GM19452 (cell line): ENCODE data around the gene SLC44A3.

Experiments
- ATAC-seq: cut with Tn5 transposase; IDR thresholded peaks from one replicate; pipeline ENCODE4 v1.9.1; 2021; ENCODE audit not compliant: unreplicated experiment

SLC44A3 gene

DNA sequence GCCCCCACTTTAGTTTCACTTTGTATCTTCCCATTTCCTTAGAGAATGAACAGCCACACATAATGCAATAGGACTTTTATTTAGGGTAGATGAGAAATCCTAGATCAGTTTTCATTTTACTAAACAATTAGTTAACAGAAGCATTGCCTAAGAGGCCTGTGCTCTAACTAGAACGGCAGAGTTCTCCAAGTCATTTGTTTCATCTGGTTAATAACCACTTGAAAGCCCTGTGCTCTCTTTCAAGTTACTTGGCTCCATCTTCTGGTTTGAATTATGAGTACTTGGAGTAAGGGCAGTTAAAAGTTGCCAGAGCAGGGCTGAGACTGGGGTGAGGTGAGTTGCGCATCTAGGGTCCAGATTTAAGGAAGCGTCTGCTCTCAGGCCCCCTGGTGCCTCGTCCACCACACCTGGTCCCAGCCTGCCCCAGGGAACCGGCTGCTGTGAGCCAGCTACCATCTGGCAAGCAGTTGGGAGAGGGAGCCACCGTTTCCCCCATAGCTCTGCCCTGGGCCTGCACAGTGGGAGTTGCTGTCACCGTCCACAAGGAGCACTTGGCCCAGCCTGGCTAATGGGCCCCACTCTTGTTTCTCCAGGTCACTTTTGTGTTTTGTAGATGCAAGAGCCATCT lies 18.1 kb upstream of the SLC44A3 start:
- peak; percentile 61 for ATAC-seq

DNA sequence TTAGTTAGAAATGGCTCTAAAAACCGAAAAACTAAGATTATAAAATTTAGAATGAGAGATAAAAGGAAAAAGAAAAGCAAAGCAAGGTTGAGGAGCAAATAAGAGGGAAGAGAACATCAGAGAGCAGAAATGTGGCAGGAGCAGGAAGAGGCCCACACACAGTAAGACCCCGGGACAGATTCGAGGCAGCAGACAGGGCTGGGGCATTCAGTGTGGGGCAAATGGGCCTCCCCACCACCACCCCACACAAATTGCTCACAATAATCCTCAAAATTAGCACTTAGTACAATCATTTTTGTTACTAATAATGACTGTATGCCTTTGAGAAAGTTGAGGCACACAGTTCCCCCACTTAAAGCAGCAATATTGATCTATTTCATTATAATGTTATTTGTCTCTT lies 17.1 kb upstream of the SLC44A3 start:
- ATAC-seq: no peak

DNA sequence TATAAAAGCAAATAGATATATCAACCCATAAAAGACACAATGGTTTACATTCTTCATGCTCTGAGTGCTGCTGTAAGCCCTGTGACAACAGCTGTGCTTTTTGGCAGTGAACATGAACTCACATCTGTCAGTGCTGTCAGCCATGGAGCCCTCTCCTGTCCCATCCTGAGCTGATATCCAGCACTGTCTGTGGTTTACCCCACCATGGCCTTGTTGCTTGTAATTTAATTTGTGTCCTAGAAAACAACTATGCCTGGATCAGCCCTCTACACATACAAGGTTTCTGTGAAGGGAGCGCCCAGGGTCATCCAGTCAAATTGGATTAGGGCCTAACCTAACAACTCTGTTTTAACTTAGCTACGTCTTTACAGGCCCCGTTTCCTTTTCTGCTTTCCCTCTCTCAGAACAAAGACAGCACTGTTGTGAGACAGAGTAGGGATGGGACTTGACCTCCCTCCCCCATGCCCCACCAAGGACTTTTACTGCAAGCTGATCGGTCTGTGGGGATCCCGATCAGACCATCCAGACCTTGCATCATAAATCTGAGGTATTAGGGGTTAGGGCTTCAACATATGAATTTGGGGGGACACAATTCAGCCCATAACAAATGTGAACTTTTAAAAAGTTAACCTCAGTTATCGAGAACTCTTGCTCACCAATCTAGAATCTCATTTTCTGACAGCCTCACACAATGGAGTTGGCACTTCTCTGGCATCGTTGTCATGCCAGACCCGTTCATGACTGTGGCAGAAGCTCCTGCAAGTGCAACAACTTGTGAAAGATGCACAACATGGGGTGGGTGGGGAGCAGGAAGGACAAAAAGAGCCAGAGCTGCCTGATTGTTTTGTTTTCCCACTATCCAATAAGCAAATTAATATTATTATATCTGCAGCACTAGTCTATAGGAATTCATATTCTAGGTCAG lies 16.4 kb upstream of the SLC44A3 start:
- ATAC-seq: no peak

- ATAC-seq: no peak
Measured at GRCh38 chr1:94804442-94804837, 15.7 kb upstream of the SLC44A3 start.

- ATAC-seq: peak; percentile 57
Measured at GRCh38 chr1:94805912-94806311, 14.2 kb upstream of the SLC44A3 start.

DNA sequence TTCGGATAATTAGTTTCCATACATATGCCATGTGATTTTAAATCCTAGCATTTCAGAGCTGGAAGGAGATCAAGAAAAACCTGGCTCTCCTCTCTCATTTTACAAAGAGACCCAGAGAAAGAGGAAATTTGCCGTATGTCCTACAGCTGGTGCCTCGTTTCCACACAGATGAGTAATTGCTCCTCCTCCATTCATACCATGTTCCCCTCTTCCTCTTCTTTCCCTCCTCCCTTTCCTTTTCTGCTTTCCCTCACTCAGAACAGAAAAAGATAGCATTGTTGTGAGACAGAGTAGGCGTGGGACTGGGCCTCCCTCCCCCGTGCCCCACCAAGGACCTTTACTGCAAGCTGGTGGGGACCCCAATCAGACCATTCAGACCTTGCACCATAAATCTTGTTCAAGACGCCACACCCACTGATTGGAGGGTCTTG lies 13.7 kb upstream of the SLC44A3 start:
- no peak for ATAC-seq

GRCh38 chr1:94807742-94808491 lies 12.2 kb upstream of the SLC44A3 start:
- ATAC-seq: no peak

DNA sequence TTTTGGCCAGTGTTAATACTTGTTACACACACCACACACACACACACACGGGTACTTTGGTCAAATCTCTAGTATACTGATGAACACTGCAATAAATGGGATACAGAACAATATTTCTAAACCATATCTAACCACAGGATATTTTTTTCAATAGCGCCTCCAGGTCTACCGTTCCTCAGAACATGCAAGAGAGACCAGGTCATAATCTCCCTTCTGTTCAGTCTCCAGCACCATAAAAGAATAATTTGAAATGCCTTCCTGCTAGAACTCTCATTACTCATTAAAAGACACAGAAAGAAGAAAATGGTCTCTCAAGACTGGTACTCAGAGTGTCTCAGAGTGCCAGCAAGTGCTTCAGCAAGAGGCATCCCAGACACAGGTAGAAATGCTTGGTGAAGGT lies 11.5 kb upstream of the SLC44A3 start:
- ATAC-seq: no peak

GRCh38 chr1:94812985-94813384 lies 7.2 kb upstream of the SLC44A3 start:
- no peak for ATAC-seq

- no peak for ATAC-seq
Measured at GRCh38 chr1:94816030-94816429, 4.1 kb upstream of the SLC44A3 start.

GRCh38 chr1:94817712-94818111 lies 2.4 kb upstream of the SLC44A3 start:
- ATAC-seq: no peak

DNA sequence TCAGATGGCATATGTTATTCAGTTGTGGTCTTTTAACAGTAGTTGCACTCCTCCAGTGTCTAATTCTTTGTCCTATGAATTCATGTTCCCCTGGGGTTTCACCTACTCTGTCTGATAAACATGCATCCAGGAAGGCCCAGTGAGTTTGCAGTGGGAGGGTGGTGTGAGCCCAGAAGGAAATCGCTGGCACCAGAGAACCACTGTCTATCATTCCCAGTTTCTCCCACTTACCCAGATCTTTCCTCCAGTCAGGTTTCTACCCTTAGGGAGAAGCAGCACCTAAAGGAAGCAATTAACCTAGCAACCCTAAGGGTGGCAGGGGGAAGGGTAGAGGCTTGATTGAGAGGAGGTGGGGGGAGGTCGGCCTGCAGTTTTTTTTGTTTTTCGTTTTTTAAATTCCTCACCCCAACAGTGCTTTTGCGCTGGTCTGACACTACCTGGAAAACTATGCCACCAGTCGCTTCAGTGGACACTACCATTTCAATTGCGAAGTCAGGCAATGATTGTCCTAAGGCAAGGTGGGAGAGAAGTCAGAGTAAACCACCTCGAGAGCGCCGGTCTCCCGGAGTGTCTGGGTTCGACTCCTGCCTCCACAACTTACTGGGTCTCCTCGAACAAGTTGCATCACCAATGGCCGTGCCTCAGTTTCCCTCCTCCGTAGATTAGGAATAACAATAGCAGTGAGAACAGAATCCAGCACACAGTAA lies 766 bp upstream of the SLC44A3 start:
- ATAC-seq: no peak

- no peak for ATAC-seq
Measured at GRCh38 chr1:94820936-94821335, 779 bp downstream of the SLC44A3 start.

DNA sequence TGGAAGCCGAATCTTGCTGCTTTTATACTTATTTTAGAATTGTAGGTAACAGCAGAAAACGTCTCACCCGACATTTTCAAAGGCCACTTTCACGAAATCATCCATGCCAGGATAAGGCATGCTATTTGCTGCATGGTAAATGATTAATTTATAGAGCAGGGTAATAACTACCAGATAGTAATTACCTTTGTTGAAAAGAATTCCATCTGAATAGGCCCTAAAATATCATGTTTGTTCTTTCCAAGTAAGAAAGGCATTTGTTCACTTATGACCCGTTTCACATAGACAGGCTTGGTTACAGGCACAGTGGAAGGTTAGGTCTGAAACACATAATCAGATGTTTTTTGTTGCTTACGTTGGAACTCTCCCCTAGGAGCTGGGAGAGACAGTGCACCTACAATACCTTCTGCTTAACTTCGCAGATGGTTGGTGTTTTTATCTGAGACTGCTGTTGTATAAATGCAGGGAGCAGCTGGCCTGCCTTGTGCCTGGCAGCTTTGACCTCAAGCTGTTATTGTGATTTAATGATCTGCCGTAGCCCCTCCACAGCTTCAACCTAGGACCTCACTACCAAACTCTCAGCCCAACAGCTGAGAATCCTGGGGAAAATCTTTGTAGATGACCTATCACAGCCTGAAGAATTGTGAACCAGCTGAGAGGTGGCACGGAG lies 1.6 kb downstream of the SLC44A3 start:
- no peak for ATAC-seq

- ATAC-seq: no peak
Measured at GRCh38 chr1:94823116-94823515, 3.0 kb downstream of the SLC44A3 start.

GRCh38 chr1:94825936-94826335 lies 5.8 kb downstream of the SLC44A3 start:
- no peak for ATAC-seq

DNA sequence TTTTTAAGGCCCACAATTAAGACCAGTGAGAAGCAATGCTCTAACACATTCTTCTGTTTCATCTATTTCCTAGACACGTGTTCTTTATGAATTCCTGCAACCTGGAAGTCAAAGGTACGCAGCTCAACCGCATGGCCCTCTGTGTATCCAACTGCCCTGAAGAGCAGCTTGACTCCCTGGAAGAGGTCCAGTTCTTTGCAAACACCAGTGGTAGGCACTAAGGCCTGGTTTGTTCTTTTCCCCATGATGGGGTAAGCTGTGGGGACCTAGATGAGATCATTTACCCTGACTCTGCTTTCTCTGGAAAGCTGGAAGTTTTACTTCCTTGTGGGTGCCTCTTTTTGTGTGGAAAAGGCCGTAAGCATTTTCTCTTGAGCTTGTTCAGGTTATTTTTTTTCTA lies 7.3 kb downstream of the SLC44A3 start:
- ATAC-seq: no peak

GRCh38 chr1:94828251-94828650 lies 8.1 kb downstream of the SLC44A3 start:
- ATAC-seq: no peak

DNA sequence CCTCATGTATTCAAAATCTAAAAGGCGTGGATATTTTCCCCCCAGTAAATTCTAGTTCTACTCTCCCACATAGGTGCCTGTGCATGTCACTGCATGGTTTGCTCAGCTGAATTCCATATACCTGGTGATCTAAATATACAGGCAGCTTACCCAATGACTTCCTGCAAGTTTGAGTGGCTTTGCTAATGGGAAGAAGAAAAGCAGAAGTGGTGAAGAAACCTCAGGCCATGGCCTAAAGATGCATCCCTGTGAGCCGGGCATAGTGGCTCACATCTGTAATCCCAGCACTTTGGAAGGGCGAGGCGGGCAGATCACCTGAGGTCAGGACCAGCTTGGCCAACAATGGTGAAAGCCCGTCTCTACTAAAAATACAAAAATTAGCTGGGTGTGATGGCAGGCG lies 11.5 kb downstream of the SLC44A3 start:
- ATAC-seq: no peak

DNA sequence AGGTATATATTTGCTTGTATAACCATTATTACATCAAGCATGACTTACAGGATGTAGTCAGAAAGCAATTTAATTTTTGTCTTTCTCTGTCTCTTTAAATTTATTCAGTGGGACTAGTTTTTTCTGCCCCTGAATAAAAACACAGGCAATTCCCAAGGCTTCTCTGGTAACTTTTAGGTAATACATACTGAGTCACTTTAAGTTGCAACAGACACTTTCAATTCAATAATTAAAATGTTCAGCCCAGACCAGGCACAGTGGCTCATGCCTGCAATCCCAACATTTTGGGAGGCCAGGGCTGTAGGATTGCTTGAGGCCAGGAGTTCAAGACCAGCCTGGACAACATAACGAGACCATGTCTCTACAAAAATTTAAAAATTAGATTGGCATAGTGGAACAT lies 12.3 kb downstream of the SLC44A3 start:
- ATAC-seq: no peak
